Lung (tissue), 12 donors: ENCODE results near the gene CARD14. TPM values are rescaled to one million over a fixed set of nuclear protein-coding genes. Genes with fewer than 3 reads are reported as not detected.

Experiments
- ATAC-seq: fragments of 200-7000 bp; cut with Tn5 transposase; one replicate; pipeline ENCODE4 v1.9.1; 2020; ENCODE audit warnings: moderate number of reproducible peaks; ENCODE audit not compliant: insufficient read depth, low FRiP score
- DNase-seq, 3 donors: peaks; one replicate each; pipeline ENCODE4 v3.0.0-alpha.2; 2013 to 2017
- H3K27ac ChIP-seq, 2 donors: one replicate each; pipeline ENCODE4 v1.5.1; 2013; ENCODE audit warnings: mild to moderate bottlenecking in 2 of 2, moderate library complexity in 2 of 2, control low read depth in 1 of 2, inconsistent platforms in 1 of 2, low read depth in 1 of 2, low read length in 1 of 2
- H3K27me3 ChIP-seq, 3 donors: one replicate each; pipeline ENCODE4 v1.5.1; 2013; ENCODE audit warnings: low read length in 2 of 3; ENCODE audit not compliant: control insufficient read depth in 3 of 3, insufficient read depth in 3 of 3
- H3K36me3 ChIP-seq, 4 donors: one replicate each; pipeline ENCODE4 v1.5.1; 2013; ENCODE audit warnings: low read length in 4 of 4, mild to moderate bottlenecking in 1 of 4, moderate library complexity in 1 of 4; ENCODE audit not compliant: control insufficient read depth in 4 of 4, insufficient read depth in 4 of 4
- H3K4me1 ChIP-seq, 5 donors: one replicate each; pipeline ENCODE4 v1.5.1; 2013; ENCODE audit warnings: low read length in 5 of 5, mild to moderate bottlenecking in 2 of 5, moderate library complexity in 1 of 5; ENCODE audit not compliant: control insufficient read depth in 5 of 5, insufficient read depth in 5 of 5
- H3K4me3 ChIP-seq: one replicate; pipeline ENCODE4 v1.5.1; 2013; ENCODE audit warnings: mild to moderate bottlenecking, control low read depth, moderate library complexity
- H3K9ac ChIP-seq, 2 donors: one replicate each; pipeline ENCODE4 v1.5.1; 2013; ENCODE audit warnings: low read length in 2 of 2, control low read depth in 1 of 2; ENCODE audit not compliant: insufficient read depth in 1 of 2
- H3K9me3 ChIP-seq, 4 donors: one replicate each; pipeline ENCODE4 v1.5.1; 2013; ENCODE audit warnings: low read length in 3 of 4, mild to moderate bottlenecking in 1 of 4, moderate library complexity in 1 of 4; ENCODE audit not compliant: control insufficient read depth in 4 of 4, insufficient read depth in 3 of 4
- WGBS, 2 donors: extraction: QIAGEN DNeasy Blood & Tissue Kit; methylation state at CpG; one replicate each; pipeline ENCODE4 v1.1.7; 2013; 5-methylcytosine and 5-hydroxymethylcytosine counted together
- polyA plus RNA-seq, 2 donors: library from polyadenylated mRNA; stranded (reverse); fragments of 200-250 nt; gene quantifications; one replicate each; pipeline ENCODE4 v1.2.1, GENCODE V29; 2013
- total RNA-seq, 2 donors: library from RNA; depleted of rRNA in 1 of 2; stranded (reverse); fragments of >200 nt in 1 of 2; gene quantifications; one replicate each; pipeline ENCODE4 v1.2.1, GENCODE V29; 2014 to 2021
- TF ChIP-seq, protein P1 (sequence below): IDR thresholded peaks from 2 replicates; pipeline ENCODE4 v1.5.1; 2012; ENCODE audit warnings: mild to moderate bottlenecking; ENCODE audit errors: control extremely low read depth, extremely low read depth
- donor health status: control.
- donor health status: control.
- donor health status: Bipolar disorder and iron deficiency.
- donor health status: healthy.
- donor health status: DM: yes; HTN: yes; CAD: no.

The CARD14 gene
- total and polyA plus RNA-seq, 4 donors = 0.50 to 1.8 (median 1.2) TPM

DNA sequence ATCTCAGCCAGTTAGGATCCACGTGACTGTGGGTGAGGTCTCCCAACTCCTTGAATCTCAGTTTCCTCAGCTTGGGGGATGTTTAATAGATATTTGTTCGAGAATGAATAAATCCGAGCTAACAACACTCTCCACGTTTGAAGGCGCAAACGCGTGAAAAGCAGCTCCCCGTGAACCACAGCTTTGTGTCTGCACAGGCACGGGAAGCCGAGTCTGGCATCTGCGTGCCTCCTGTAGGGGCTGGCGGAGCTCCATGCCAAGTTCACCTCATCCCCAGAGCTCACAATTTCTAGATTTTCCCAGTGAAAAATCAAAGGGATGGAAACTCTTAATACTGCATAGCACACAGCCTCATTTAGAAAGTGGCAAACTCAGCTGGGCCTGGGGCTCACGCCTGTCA, 36.0 kb downstream of the CARD14 start:
- TF ChIP-seq, protein P1, sequence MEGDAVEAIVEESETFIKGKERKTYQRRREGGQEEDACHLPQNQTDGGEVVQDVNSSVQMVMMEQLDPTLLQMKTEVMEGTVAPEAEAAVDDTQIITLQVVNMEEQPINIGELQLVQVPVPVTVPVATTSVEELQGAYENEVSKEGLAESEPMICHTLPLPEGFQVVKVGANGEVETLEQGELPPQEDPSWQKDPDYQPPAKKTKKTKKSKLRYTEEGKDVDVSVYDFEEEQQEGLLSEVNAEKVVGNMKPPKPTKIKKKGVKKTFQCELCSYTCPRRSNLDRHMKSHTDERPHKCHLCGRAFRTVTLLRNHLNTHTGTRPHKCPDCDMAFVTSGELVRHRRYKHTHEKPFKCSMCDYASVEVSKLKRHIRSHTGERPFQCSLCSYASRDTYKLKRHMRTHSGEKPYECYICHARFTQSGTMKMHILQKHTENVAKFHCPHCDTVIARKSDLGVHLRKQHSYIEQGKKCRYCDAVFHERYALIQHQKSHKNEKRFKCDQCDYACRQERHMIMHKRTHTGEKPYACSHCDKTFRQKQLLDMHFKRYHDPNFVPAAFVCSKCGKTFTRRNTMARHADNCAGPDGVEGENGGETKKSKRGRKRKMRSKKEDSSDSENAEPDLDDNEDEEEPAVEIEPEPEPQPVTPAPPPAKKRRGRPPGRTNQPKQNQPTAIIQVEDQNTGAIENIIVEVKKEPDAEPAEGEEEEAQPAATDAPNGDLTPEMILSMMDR = no peak
- Histone ChIP-seq H3K36me3 (peaks cover 0 to 29% (median 7%) of the 10 kb centered on the region in 4 donors), H3K9ac (no peak overlapping the region), H3K27ac (no peak overlapping the region), H3K4me1 (no peaks in the 10 kb centered on the region), H3K27me3 (no peaks in the 10 kb centered on the region), H3K9me3 (no peaks in the 10 kb centered on the region), H3K4me3 (no peak overlapping the region)
- ATAC-seq (no peak), DNase-seq (no peak)
- 91 to 94% methylated on average over 13 of the region's 13 CpGs for WGBS, 2 donors

DNA sequence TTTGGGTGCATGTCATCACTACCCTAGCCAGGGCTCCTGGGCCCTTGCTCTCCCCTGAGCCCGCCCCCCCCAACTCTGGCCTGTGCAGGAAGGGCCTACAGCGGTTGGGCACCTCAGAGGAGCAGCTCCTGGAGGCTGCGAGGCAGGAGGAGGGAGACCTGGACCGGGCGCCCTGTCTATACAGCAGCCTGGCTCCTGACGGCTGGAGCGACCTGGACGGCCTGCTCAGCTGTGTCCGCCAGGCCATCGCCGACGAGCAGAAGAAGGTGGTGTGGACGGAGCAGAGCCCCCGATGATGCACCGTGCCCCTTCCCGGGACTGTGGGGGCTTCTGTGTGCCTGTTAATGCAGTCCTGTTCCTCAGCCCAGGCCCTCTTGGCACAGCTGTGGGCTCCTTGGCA, 38.2 kb downstream of the CARD14 start:
- H3K27me3 ChIP-seq = no peaks in the 10 kb centered on the region
- TF ChIP-seq, protein P1 = no peak
- 92 to 97% methylated on average over 16 of the region's 16 CpGs for WGBS, 2 donors
- DNase-seq (no peak), ATAC-seq (no peak)
- H3K4me3 ChIP-seq = no peak overlapping the region
- H3K36me3 ChIP-seq = peaks cover 0 to 45% (median 16%) of the 10 kb centered on the region in 4 donors
- H3K9me3 ChIP-seq = no peaks in the 10 kb centered on the region
- no peaks in the 10 kb centered on the region for H3K4me1 ChIP-seq
- no peak overlapping the region for H3K9ac ChIP-seq
- H3K27ac ChIP-seq = no peak overlapping the region

DNA sequence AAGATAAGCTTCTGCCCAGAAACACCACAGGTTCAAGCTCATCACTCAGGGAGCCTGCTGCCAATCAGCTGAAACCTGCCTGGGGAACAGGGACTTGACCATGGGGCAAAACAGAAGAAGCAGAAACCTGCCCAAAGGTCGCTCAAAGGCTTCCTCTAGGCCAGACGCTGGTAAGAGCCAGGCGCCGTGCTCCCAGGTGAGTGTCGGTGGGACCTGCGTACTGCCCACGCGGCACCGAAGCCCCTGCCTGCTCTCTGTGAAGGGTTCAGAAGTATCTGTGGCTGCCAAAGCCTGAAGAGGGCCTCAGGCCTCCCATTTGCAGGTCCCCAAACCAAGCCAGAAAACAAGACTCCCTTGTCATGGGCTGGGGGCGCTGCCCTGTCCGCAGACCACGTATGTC, 39.9 kb downstream of the CARD14 start:
- H3K9ac ChIP-seq = no peak overlapping the region
- 92 to 94% methylated on average over 12 of the region's 12 CpGs for WGBS, 2 donors
- no peak overlapping the region for H3K4me3 ChIP-seq
- no peaks in the 10 kb centered on the region for H3K9me3 ChIP-seq
- H3K27ac ChIP-seq = no peak overlapping the region
- ATAC-seq = no peak
- peaks cover 2 to 59% (median 16%) of the 10 kb centered on the region in 4 donors for H3K36me3 ChIP-seq
- TF ChIP-seq, protein P1 = no peak
- no peaks in the 10 kb centered on the region for H3K27me3 ChIP-seq
- no peak for DNase-seq
- no peaks in the 10 kb centered on the region for H3K4me1 ChIP-seq
